OCI-LY3 (cell line): ENCODE results near the gene RILPL1.

ENCODE experiments used
- CTCF ChIP-seq: fragments of 200-600, 300-600 bp; sonication (generic); IDR thresholded peaks from 2 replicates; pipeline ENCODE4 v1.5.1; 2014; ENCODE audit warnings: antibody characterized with exemption, low read length, low read depth
- EZH2phosphoT487 ChIP-seq: fragments of 200-600 bp; shearing (Covaris generic); IDR thresholded peaks from 2 replicates; pipeline ENCODE4 v1.6.1; 2018; ENCODE audit warnings: antibody characterized with exemption, mixed run types, low read depth

DNA sequence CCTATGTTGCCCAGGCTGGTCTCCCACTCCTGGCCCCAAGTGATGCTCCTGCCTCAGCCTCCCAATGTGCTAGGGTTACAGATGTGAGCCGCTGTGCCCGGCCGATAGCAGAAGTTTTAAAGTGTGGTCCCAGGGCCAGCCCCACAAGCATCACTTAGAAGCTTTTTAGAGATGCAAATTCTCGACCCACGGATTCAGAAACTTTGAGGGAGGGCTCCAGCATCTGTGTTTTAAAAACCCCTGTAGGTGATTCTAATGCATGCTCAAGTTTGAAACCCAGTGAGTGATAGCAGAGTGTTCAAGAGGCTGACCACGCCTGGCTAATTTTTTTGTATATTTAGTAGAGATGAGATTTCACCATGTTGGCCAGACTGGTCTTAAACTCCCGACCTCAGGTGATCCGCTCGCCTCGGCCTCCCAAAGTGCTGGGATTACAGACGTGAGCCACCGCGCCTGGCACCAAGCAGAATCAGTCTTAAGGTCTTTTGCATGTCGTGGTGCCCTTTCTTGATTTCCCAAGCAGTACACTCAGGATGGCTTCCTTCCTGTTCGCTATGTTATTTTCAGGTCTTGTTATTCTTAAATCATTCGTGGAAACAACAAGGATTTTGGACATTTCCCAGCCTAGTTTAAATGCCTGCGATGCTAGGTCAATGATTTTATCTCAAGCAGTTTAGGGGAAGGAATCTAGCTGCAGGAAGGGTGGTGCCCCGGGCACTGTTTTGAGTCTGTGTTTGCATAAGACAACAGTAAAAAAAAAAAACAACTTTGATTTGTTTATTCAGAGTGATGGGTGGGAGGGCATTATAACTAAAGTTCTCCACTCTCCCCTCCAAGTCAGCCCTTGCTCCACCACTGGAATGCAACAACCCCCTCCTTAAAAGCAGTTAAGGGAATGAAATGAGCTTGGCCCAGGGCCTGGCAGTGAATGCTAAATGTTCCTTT, 87.9 kb downstream of the RILPL1 start:
- no peak for TF ChIP-seq CTCF
- no peak for TF ChIP-seq EZH2phosphoT487
